HepG2 (cell line): ENCODE measurements around the gene CTIF. TPM values are rescaled to one million over a fixed set of nuclear protein-coding genes. Genes with fewer than 3 reads are reported as not detected.

Experiments used
- CHD2 ChIP-seq: IDR thresholded peaks from 2 replicates; pipeline ENCODE4 v1.6.1; 2011; ENCODE audit warnings: low read depth, low read length, improper control_type of control experiment
- FOSL1 ChIP-seq: sonication (generic); formaldehyde crosslinking; IDR thresholded peaks from 2 replicates; pipeline ENCODE4 v1.9.0; 2021; ENCODE audit warnings: missing genetic modification reagents, borderline replicate concordance
- MAFF ChIP-seq: IDR thresholded peaks from 2 replicates; pipeline ENCODE4 v1.6.1; 2011; ENCODE audit warnings: low read depth, low read length, improper control_type of control experiment
- MIER2 ChIP-seq: IDR thresholded peaks from 2 replicates; pipeline ENCODE4 v1.6.1; 2016; ENCODE audit warnings: missing biosample characterization, missing genetic modification reagents
- NR2F6 ChIP-seq, 2 experiments: IDR thresholded peaks; 2 replicates each; pipeline ENCODE4 v1.6.1; 2016; ENCODE audit warnings: antibody characterized with exemption in 1 of 2, mild to moderate bottlenecking in 1 of 2
- SCMH1 ChIP-seq: sonication (generic); formaldehyde crosslinking; IDR thresholded peaks from 2 replicates; pipeline ENCODE4 v1.9.0; 2021; ENCODE audit warnings: missing genetic modification reagents, mild to moderate bottlenecking, borderline replicate concordance
- SUZ12 ChIP-seq: fragments of 150-350 bp; IDR thresholded peaks from 2 replicates; pipeline ENCODE4 v1.6.1; 2014; ENCODE audit warnings: low read depth, low read length
- U2AF2 ChIP-seq: fragments of 200-400 bp; formaldehyde crosslinking; IDR thresholded peaks from 2 replicates; pipeline ENCODE4 v1.6.1; 2017; ENCODE audit warnings: low read depth, mild to moderate bottlenecking, low read length
- ZBTB42 ChIP-seq: sonication (generic); formaldehyde crosslinking; IDR thresholded peaks from 2 replicates; pipeline ENCODE4 v1.5.0; 2020; ENCODE audit warnings: mild to moderate bottlenecking, missing genetic modification reagents
- ZKSCAN1 ChIP-seq: fragments of 150-350 bp; IDR thresholded peaks from 2 replicates; pipeline ENCODE4 v1.6.1; 2014; ENCODE audit warnings: low read length
- ZNF547 ChIP-seq: sonication (generic); formaldehyde crosslinking; IDR thresholded peaks from 2 replicates; pipeline ENCODE4 v1.5.1; 2020; ENCODE audit warnings: mild to moderate bottlenecking, missing genetic modification reagents
- ZNF549 ChIP-seq: sonication (generic); formaldehyde crosslinking; IDR thresholded peaks from 2 replicates; pipeline ENCODE4 v1.5.0; 2020; ENCODE audit warnings: missing genetic modification reagents
- polyA plus RNA-seq, 8 experiments: library from polyadenylated mRNA; depleted of rRNA in 3 of 8; stranded (reverse) in 7 of 8; unstranded in 1 of 8; fragments of >200 nt; fragmentation: Illumina TruSeq in 4 of 8; extraction: Trizol in 4 of 8; gene quantifications; 2 replicates each; pipeline versions ENCODE4 v1.2.1 to v1.2.3, GENCODE V29; 2011 to 2016; ENCODE audit warnings: low read depth in 4 of 8, missing spikeins in 1 of 8, mixed read lengths in 1 of 8; ENCODE audit not compliant: insufficient read depth in 1 of 8
- total RNA-seq, 5 experiments: library from RNA; depleted of rRNA; stranded (reverse); fragments of >200 nt; fragmentation: Illumina TruSeq; extraction: Trizol; gene quantifications; 2 replicates each; pipeline ENCODE4 v1.2.3, GENCODE V29; 2016; ENCODE audit warnings: low read depth in 1 of 5
- TF ChIP-seq, protein P1 (sequence below), 2 experiments: sonication (generic) in 1 of 2; formaldehyde crosslinking in 1 of 2; IDR thresholded peaks; 2 replicates each; pipeline versions ENCODE4 v1.4.0 to v1.6.1; 2018 to 2020; ENCODE audit warnings: missing genetic modification reagents in 2 of 2, borderline replicate concordance in 1 of 2, low read depth in 1 of 2, mild to moderate bottlenecking in 1 of 2, missing biosample characterization in 1 of 2
- TF ChIP-seq, protein P2 (sequence below): sonication (generic); formaldehyde crosslinking; IDR thresholded peaks from 2 replicates; pipeline ENCODE4 v1.8.0; 2022; ENCODE audit warnings: missing genetic modification reagents, mild to moderate bottlenecking, borderline replicate concordance
- TF ChIP-seq, protein P3 (sequence below): sonication (generic); formaldehyde crosslinking; IDR thresholded peaks from 2 replicates; pipeline ENCODE4 v1.5.1; 2020; ENCODE audit warnings: mild to moderate bottlenecking, missing genetic modification reagents, moderate library complexity
- TF ChIP-seq, protein P4 (sequence below): sonication (generic); formaldehyde crosslinking; IDR thresholded peaks from 2 replicates; pipeline ENCODE4 v1.8.0; 2022; ENCODE audit warnings: mild to moderate bottlenecking, missing genetic modification reagents
- TF ChIP-seq, protein P5 (sequence below): sonication (generic); formaldehyde crosslinking; IDR thresholded peaks from 2 replicates; pipeline ENCODE4 v1.9.0; 2021; ENCODE audit warnings: missing genetic modification reagents, mild to moderate bottlenecking, borderline replicate concordance

The CTIF gene
- total and polyA plus RNA-seq, 2 of the 13 experiments (the other 11 are each of a cell fraction or from before 2014, with no cell fraction given), result 18.2 to 28.0 TPM

DNA sequence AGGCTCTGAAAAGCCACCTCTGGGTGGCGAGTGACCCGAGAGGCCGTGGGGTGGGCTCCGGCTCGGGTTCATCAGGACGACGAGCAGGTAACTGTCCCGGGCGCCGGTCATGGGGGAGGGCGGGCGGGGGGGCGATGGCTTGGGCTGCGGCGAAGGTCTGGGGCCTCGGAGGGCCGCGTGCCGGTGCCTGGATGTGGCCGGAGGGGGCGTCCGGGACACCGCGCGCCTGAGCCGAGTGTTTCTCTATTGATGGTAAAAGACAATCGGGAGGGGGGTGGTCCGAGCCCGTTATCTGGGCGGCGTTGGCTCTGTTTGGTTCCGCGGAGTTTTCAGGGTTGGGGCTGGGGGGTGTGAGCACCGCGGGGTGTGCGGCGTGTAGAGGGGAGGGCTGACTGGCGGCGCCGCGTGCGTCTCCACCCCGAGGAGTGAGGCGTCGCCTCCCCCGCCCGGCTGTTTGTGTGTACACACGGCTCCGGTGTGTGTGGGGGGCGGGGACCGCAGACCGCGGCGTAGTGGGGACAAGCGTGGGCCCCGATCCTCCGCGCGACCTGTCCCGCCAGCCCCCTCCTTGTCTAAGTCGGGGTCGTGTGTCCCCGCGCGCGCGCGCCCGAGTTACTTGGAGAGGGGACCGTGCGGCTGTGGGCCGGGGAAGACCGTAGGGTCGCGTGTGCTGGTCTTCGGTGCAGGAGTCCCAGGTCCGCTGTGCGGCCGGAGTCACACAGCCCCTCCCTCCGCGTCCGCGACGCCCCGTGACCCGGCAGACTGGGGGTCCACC lies 1.6 kb downstream of the CTIF start (continued):
- TF ChIP-seq, protein P1, sequence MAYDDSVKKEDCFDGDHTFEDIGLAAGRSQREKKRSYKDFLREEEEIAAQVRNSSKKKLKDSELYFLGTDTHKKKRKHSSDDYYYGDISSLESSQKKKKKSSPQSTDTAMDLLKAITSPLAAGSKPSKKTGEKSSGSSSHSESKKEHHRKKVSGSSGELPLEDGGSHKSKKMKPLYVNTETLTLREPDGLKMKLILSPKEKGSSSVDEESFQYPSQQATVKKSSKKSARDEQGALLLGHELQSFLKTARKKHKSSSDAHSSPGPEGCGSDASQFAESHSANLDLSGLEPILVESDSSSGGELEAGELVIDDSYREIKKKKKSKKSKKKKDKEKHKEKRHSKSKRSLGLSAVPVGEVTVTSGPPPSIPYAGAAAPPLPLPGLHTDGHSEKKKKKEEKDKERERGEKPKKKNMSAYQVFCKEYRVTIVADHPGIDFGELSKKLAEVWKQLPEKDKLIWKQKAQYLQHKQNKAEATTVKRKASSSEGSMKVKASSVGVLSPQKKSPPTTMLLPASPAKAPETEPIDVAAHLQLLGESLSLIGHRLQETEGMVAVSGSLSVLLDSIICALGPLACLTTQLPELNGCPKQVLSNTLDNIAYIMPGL (CRISPR knock-in tag; IDR thresholded peaks at IDR 0.05; ENCODE audit: borderline replicate concordance in 1 of 2, low read depth in 1 of 2), result peak in 1 of 2 experiments; percentile 93; a peak in 2 of 4 replicates
- no peak for TF ChIP-seq NR2F6 (IDR thresholded peaks at IDR 0.05)
- no peak for TF ChIP-seq NR2F6 (CRISPR knock-in tag; IDR thresholded peaks at IDR 0.05)
- TF ChIP-seq ZNF547 (CRISPR knock-in tag), result no peak; the same call in 1 of the 2 replicates
- no peak for TF ChIP-seq ZNF549
- TF ChIP-seq MIER2, result no peak
- TF ChIP-seq, protein P2, sequence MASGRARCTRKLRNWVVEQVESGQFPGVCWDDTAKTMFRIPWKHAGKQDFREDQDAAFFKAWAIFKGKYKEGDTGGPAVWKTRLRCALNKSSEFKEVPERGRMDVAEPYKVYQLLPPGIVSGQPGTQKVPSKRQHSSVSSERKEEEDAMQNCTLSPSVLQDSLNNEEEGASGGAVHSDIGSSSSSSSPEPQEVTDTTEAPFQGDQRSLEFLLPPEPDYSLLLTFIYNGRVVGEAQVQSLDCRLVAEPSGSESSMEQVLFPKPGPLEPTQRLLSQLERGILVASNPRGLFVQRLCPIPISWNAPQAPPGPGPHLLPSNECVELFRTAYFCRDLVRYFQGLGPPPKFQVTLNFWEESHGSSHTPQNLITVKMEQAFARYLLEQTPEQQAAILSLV, result peak; percentile 48; the same call in 1 of the 2 replicates
- TF ChIP-seq SUZ12, result no peak
- no peak for TF ChIP-seq U2AF2
- TF ChIP-seq, protein P3, sequence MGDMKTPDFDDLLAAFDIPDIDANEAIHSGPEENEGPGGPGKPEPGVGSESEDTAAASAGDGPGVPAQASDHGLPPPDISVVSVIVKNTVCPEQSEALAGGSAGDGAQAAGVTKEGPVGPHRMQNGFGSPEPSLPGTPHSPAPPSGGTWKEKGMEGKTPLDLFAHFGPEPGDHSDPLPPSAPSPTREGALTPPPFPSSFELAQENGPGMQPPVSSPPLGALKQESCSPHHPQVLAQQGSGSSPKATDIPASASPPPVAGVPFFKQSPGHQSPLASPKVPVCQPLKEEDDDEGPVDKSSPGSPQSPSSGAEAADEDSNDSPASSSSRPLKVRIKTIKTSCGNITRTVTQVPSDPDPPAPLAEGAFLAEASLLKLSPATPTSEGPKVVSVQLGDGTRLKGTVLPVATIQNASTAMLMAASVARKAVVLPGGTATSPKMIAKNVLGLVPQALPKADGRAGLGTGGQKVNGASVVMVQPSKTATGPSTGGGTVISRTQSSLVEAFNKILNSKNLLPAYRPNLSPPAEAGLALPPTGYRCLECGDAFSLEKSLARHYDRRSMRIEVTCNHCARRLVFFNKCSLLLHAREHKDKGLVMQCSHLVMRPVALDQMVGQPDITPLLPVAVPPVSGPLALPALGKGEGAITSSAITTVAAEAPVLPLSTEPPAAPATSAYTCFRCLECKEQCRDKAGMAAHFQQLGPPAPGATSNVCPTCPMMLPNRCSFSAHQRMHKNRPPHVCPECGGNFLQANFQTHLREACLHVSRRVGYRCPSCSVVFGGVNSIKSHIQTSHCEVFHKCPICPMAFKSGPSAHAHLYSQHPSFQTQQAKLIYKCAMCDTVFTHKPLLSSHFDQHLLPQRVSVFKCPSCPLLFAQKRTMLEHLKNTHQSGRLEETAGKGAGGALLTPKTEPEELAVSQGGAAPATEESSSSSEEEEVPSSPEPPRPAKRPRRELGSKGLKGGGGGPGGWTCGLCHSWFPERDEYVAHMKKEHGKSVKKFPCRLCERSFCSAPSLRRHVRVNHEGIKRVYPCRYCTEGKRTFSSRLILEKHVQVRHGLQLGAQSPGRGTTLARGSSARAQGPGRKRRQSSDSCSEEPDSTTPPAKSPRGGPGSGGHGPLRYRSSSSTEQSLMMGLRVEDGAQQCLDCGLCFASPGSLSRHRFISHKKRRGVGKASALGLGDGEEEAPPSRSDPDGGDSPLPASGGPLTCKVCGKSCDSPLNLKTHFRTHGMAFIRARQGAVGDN (CRISPR knock-in tag), result peak; percentile 82
- TF ChIP-seq, protein P4, sequence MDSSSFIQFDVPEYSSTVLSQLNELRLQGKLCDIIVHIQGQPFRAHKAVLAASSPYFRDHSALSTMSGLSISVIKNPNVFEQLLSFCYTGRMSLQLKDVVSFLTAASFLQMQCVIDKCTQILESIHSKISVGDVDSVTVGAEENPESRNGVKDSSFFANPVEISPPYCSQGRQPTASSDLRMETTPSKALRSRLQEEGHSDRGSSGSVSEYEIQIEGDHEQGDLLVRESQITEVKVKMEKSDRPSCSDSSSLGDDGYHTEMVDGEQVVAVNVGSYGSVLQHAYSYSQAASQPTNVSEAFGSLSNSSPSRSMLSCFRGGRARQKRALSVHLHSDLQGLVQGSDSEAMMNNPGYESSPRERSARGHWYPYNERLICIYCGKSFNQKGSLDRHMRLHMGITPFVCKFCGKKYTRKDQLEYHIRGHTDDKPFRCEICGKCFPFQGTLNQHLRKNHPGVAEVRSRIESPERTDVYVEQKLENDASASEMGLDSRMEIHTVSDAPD (CRISPR knock-in tag), result no peak
- TF ChIP-seq ZKSCAN1, result no peak
- TF ChIP-seq, protein P5, sequence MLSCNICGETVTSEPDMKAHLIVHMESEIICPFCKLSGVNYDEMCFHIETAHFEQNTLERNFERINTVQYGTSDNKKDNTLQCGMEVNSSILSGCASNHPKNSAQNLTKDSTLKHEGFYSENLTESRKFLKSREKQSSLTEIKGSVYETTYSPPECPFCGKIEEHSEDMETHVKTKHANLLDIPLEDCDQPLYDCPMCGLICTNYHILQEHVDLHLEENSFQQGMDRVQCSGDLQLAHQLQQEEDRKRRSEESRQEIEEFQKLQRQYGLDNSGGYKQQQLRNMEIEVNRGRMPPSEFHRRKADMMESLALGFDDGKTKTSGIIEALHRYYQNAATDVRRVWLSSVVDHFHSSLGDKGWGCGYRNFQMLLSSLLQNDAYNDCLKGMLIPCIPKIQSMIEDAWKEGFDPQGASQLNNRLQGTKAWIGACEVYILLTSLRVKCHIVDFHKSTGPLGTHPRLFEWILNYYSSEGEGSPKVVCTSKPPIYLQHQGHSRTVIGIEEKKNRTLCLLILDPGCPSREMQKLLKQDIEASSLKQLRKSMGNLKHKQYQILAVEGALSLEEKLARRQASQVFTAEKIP (CRISPR knock-in tag), result no peak
- no peak for TF ChIP-seq ZBTB42 (CRISPR knock-in tag)
- TF ChIP-seq FOSL1 (CRISPR knock-in tag), result no peak
- no peak for TF ChIP-seq SCMH1 (CRISPR knock-in tag)
- TF ChIP-seq MAFF, result no peak
- no peak for TF ChIP-seq CHD2
